Measurements from ENCODE around the gene ZBTB16. TPM values are rescaled to one million over a fixed set of nuclear protein-coding genes. Genes with fewer than 3 reads are reported as not detected.
A peak's percentile ranks its signal among the peaks of the same experiment; 100 is the strongest.

Gene ZBTB16
- total RNA-seq, 1 donor from 2014 or later, result 64.5 TPM

DNA sequence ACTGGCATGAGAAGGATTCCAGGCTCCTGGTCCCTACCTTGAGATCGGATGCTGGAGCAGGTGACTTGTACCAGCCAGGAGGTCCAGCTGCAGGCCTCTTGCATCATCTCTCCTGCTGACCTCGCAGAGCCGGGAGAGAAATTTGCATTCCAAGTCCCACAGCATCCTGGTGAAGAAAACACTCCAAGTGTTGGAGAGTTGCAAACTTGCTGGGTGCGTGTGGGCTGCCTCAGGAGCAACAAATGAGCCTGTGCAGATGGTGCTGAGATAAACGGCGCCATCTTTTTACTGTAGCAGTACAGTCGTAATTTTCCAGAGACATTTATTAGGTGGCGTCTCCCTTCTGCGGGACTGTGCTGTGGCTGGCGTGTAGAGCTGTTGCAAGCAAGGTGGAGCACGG is 32.1 kb upstream of the ZBTB16 start:
- Histone ChIP-seq H3K27ac (replicated peaks) (no peak overlapping the region), H3K9me3 (replicated peaks) (no peaks in the 10 kb centered on the region), H3K27me3 (ENCODE audit: low read depth) (no peaks in the 10 kb centered on the region), H3K4me1 (peaks cover 17% of the 10 kb centered on the region), H3K4me3 (no peak overlapping the region), H3K36me3 (no peaks in the 10 kb centered on the region)
- DNase-seq, result no peak
- intact Hi-C loops (cut with micrococcal nuclease), result no loop called here
- TF ChIP-seq, protein P1, sequence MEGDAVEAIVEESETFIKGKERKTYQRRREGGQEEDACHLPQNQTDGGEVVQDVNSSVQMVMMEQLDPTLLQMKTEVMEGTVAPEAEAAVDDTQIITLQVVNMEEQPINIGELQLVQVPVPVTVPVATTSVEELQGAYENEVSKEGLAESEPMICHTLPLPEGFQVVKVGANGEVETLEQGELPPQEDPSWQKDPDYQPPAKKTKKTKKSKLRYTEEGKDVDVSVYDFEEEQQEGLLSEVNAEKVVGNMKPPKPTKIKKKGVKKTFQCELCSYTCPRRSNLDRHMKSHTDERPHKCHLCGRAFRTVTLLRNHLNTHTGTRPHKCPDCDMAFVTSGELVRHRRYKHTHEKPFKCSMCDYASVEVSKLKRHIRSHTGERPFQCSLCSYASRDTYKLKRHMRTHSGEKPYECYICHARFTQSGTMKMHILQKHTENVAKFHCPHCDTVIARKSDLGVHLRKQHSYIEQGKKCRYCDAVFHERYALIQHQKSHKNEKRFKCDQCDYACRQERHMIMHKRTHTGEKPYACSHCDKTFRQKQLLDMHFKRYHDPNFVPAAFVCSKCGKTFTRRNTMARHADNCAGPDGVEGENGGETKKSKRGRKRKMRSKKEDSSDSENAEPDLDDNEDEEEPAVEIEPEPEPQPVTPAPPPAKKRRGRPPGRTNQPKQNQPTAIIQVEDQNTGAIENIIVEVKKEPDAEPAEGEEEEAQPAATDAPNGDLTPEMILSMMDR (IDR thresholded peaks at IDR 0.05; ENCODE audit: borderline replicate concordance), result no peak

DNA sequence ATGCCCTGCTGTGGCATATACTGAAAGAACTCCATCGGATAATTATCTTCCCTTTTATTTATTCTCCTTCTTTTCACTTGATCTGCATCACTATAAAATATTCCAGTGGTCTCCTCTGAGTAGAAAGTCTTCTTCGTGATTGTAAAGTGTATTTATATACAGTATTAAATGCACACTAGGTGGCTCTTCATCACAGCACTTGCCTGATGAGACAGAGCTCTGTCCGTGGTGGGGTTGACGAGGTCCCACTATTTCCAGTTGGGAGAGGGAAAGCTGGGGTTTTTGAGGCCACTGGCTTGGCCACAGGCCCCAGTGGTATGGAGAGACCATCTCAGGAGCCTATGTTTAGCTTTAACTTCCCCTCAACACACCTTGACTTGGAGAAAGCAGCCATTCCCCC is 31.6 kb upstream of the ZBTB16 start:
- Histone ChIP-seq H3K4me1 (peaks cover 17% of the 10 kb centered on the region), H3K36me3 (no peaks in the 10 kb centered on the region), H3K27ac (replicated peaks) (no peak overlapping the region), H3K27me3 (ENCODE audit: low read depth) (no peaks in the 10 kb centered on the region), H3K4me3 (no peak overlapping the region), H3K9me3 (replicated peaks) (no peaks in the 10 kb centered on the region)
- intact Hi-C loops (cut with micrococcal nuclease), result loop anchor here (2.0 kb wide), 1 partner anchor 229 kb away; no protein-coding TSS in a partner anchor
- TF ChIP-seq, protein P1 (IDR thresholded peaks at IDR 0.05; ENCODE audit: borderline replicate concordance), result peak; percentile 43
- DNase-seq, result no peak

DNA sequence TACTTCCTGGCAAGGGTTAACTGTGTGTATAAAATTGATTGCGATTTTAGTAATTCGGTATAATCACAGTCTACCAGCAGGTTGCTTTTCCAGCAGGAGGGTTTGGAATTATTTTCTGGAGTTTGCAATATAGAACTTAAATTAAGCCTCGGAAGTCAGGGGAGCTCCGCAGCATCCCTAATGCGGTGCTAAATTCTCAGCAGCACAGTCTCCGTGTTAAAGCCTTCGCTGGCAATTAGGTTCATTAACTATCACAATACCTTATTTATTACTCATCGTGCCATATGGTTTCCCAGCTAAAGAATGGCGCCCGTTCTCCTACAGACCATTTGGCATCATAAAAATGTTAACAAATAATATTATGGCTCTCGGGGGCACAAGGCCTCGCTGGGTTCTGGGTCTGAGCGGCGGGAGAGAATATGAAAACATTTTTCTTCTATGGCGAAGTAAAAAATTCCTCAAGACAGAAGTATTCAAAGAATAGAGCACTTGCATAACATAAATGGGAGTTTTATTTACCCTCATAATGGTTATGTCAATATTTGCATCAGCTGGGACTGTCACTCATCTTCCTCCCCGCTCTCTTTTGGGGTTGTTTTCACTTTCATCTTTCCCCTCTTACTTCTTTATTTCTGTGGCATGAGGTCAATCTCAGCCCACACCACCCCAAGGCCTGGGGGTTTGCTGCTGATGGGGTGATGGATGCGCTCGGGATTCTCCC is 28.1 kb upstream of the ZBTB16 start:
- Histone ChIP-seq H3K27ac (replicated peaks) (no peak overlapping the region), H3K4me1 (peaks cover 13% of the 10 kb centered on the region), H3K27me3 (ENCODE audit: low read depth) (no peaks in the 10 kb centered on the region), H3K9me3 (replicated peaks) (no peaks in the 10 kb centered on the region), H3K36me3 (no peaks in the 10 kb centered on the region), H3K4me3 (no peak overlapping the region)
- TF ChIP-seq, protein P1 (IDR thresholded peaks at IDR 0.05; ENCODE audit: borderline replicate concordance), result no peak
- DNase-seq, result no peak
- intact Hi-C loops (cut with micrococcal nuclease), result no loop called here

DNA sequence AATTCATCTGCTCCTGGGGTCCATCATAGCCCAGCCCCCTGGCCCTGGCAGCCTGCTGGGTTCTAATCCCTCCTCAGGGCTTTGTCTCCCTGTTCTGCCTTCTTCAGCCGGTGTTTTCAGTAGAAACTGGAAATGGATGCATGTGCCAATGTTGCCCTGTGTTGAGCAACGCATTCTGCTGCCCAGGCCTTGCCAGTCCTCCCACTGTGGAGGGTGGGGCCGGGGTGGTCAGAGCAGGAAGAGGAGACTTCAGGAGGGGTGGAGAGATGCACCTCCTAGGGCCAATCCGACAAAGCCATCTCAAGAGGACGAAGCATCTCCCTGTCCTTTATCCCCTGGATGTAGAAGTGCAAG is 27.6 kb upstream of the ZBTB16 start:
- intact Hi-C loops (cut with micrococcal nuclease), result no loop called here
- Histone ChIP-seq H3K27me3 (ENCODE audit: low read depth) (no peaks in the 10 kb centered on the region), H3K4me3 (no peak overlapping the region), H3K36me3 (no peaks in the 10 kb centered on the region), H3K9me3 (replicated peaks) (no peaks in the 10 kb centered on the region), H3K27ac (replicated peaks) (no peak overlapping the region), H3K4me1 (peaks cover 19% of the 10 kb centered on the region)
- DNase-seq, result no peak
- TF ChIP-seq, protein P1 (IDR thresholded peaks at IDR 0.05; ENCODE audit: borderline replicate concordance), result no peak

DNA sequence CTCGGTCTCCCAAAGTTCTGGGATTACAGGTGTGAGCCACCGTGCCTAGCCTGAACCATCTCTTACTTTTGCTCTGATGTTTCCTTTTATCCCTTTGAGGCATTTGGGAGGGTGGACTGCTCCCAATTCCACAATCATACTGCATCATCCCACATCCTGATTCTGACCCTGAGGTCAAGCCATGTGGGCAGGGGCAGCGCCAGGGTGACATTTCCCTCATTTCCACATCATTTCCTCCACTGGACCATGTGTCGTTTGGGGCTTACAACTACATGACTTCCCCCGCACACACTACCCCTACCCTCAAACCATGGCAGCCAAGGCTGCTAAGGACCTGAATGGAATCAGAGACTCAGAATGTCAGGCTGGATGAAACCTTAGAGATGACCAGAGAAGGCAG is 26.4 kb upstream of the ZBTB16 start:
- no peak overlapping the region for H3K4me3 ChIP-seq
- TF ChIP-seq, protein P1 (IDR thresholded peaks at IDR 0.05; ENCODE audit: borderline replicate concordance), result no peak
- DNase-seq, result no peak
- intact Hi-C loops (cut with micrococcal nuclease), result no loop called here
- H3K27me3 ChIP-seq (ENCODE audit: low read depth), result no peaks in the 10 kb centered on the region
- no peaks in the 10 kb centered on the region for H3K9me3 ChIP-seq (replicated peaks)
- no peaks in the 10 kb centered on the region for H3K36me3 ChIP-seq
- H3K4me1 ChIP-seq, result peaks cover 20% of the 10 kb centered on the region
- no peak overlapping the region for H3K27ac ChIP-seq (replicated peaks)
